Ectodermal cell (in vitro differentiated cells): Measurements from ENCODE around the gene SLFN5.

Experiments
- H3K27ac ChIP-seq: 2 replicates; pipeline ENCODE4 v1.7.0; 2013; ENCODE audit warnings: mild to moderate bottlenecking, low read depth, low read length; ENCODE audit not compliant: insufficient read depth, poor library complexity, severe bottlenecking
- H3K27me3 ChIP-seq: 2 replicates; pipeline ENCODE4 v1.7.0; 2013; ENCODE audit warnings: mild to moderate bottlenecking, low read length; ENCODE audit not compliant: insufficient read depth, control insufficient read depth, poor library complexity, severe bottlenecking
- H3K36me3 ChIP-seq: one replicate; pipeline ENCODE4 v1.7.0; 2013; ENCODE audit warnings: low read length; ENCODE audit not compliant: control insufficient read depth, insufficient read depth
- H3K4me1 ChIP-seq: one replicate; pipeline ENCODE4 v1.7.0; 2013; ENCODE audit warnings: low read length; ENCODE audit not compliant: control insufficient read depth, insufficient read depth
- H3K4me3 ChIP-seq: 2 replicates; pipeline ENCODE4 v1.7.0; 2013; ENCODE audit warnings: low read depth, low read length, control low read depth; ENCODE audit not compliant: insufficient read depth
- H3K9me3 ChIP-seq: 2 replicates; pipeline ENCODE4 v1.7.0; 2013; ENCODE audit warnings: mild to moderate bottlenecking, low read length, moderate library complexity; ENCODE audit not compliant: control insufficient read depth
- WGBS, 2 experiments: methylation state at CpG; one replicate each; pipeline ENCODE4 v1.1.7; 2013; ENCODE audit warnings: missing lambda C conversion rate in 2 of 2; 5-methylcytosine and 5-hydroxymethylcytosine counted together

The SLFN5 gene

DNA sequence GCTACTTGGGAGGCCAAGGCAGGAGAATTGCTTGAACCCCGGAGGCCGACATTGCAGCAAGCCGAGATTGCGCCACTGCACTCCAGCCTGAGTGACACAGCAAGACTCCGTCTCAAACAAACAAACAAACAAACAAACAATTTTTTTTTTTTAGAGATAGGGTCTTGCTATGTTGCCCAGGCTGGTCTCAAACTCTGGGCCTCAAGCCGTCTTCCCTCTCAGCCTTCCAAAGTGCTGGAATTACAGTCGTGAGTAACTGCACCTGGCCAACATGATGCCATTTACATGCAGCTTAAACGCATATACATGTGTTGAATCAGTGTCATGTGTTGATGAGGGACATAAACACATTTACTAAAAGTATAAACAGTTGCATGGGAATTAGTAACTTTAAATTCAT lies 2.0 kb upstream of the SLFN5 start:
- peaks cover 11% of the 10 kb centered on the region for H3K4me1 ChIP-seq
- 95 to 98% methylated on average over 8 of the region's 8 CpGs for WGBS, 2 experiments
- H3K9me3 ChIP-seq, result no peaks in the 10 kb centered on the region
- H3K27ac ChIP-seq, result no peak overlapping the region
- no peak overlapping the region for H3K4me3 ChIP-seq
- peaks cover 10% of the 10 kb centered on the region for H3K27me3 ChIP-seq
- no peaks in the 10 kb centered on the region for H3K36me3 ChIP-seq

DNA sequence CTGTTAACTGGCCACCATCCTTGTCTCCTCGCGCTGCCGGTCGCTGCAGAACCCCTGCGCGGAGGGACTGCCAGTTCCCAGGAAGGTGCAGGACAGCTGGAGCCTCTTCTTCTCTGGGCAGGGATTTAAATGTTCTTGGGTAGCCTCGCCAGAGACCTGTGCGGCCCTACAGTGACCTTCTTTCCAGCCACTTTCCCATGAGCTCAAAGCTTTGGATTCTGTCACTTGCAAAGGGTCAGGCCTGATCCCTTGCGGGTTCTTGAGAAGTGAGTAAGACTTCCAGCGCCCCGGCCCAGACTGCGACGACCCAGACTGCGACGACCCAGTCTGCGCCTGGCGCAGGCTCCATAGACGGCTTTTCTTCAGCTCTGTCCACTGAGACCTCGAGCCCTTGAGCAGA lies 1.4 kb upstream of the SLFN5 start:
- H3K9me3 ChIP-seq, result no peaks in the 10 kb centered on the region
- peaks cover 10% of the 10 kb centered on the region for H3K27me3 ChIP-seq
- WGBS, 2 experiments, result 89 to 90% methylated on average over 19 of the region's 19 CpGs
- no peak overlapping the region for H3K27ac ChIP-seq
- no peaks in the 10 kb centered on the region for H3K36me3 ChIP-seq
- peak overlapping the region; percentile 68 for H3K4me3 ChIP-seq
- peaks cover 11% of the 10 kb centered on the region for H3K4me1 ChIP-seq

DNA sequence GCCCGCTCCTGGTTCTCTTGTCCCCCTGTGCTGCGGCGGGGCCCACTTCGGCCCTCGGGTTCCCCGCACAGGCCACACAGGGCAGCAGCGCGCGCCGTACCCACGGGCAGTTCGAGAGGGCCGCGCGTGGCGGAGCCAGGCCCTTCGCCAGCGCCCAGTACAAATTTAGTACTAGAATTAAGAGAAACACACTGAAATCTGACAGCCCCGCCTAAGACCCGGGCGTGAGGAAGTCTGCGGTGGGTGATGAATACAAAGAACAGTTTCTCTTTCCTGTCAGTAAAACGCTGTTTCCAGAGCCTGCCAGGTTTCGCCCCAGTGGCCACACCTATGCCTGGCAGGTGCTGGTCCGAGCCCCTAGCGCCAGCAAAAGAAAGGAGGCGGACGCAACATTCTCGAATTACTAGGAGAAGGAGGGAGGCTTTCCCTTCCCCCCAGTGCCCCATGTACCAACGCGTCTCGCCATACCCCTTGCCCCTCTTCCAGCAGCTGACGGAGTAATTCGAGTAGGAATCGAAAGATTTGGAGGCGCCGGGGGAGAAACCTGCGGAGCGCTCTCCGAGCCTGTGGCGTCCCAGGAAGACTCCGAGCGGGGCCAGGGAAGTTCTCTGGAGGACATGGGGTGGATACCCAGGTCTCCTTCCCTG lies 591 bp upstream of the SLFN5 start:
- peaks cover 6% of the 10 kb centered on the region for H3K27me3 ChIP-seq

DNA sequence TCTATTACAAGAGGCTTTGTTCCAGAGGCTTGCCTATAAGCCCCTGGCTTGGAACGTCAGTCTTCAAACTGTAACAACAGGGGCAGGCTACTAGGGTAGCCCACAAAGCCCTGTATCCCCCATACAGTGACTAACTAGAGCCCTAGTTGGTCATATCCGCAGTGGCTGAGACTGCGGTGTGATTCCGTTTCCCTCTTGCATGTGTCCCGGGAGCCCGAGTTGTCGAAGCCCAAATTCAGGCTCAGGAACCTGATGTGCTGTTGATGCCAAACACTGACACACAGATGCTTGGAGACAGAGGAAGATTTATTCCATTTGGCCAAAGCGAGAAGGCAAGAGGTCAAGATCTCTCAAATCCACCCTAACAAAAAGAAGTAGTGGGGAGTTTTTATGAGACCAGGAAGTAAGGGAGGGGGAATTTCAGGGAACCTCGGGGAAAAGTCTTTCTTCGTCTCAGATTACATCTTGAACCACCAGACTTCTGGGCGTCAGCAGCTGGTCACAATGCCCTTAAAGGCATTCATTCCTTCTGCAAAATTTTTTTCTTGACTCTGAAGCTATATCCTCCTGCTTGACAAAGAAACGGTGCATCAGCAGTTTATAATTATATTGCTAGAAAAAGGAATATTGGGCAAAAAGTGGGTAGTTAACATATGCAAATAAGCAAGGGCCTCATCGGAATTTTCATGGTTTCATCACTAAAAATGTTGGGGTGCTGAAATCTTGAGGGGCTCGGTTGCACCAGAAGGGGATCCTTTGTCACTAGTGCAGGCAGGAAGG lies 879 bp downstream of the SLFN5 start:
- H3K4me1 ChIP-seq, result peaks cover 11% of the 10 kb centered on the region
- WGBS, 2 experiments, result 16 to 19% methylated on average over 13 to 14 of the region's 14 CpGs
- H3K27me3 ChIP-seq, result peaks cover 6% of the 10 kb centered on the region
- H3K9me3 ChIP-seq, result no peaks in the 10 kb centered on the region
- H3K27ac ChIP-seq, result no peak overlapping the region
- peak overlapping the region; percentile 68 for H3K4me3 ChIP-seq
- no peaks in the 10 kb centered on the region for H3K36me3 ChIP-seq

More for the DNA sequence above, 591 bp upstream of the SLFN5 start:
- Histone ChIP-seq H3K36me3 (no peaks in the 10 kb centered on the region), H3K27ac (no peak overlapping the region), H3K4me1 (peaks cover 11% of the 10 kb centered on the region), H3K9me3 (no peaks in the 10 kb centered on the region), H3K4me3 (peak overlapping the region; percentile 68)
- WGBS, 2 experiments, result 8 to 9% methylated on average over 40 to 43 of the region's 43 CpGs

DNA sequence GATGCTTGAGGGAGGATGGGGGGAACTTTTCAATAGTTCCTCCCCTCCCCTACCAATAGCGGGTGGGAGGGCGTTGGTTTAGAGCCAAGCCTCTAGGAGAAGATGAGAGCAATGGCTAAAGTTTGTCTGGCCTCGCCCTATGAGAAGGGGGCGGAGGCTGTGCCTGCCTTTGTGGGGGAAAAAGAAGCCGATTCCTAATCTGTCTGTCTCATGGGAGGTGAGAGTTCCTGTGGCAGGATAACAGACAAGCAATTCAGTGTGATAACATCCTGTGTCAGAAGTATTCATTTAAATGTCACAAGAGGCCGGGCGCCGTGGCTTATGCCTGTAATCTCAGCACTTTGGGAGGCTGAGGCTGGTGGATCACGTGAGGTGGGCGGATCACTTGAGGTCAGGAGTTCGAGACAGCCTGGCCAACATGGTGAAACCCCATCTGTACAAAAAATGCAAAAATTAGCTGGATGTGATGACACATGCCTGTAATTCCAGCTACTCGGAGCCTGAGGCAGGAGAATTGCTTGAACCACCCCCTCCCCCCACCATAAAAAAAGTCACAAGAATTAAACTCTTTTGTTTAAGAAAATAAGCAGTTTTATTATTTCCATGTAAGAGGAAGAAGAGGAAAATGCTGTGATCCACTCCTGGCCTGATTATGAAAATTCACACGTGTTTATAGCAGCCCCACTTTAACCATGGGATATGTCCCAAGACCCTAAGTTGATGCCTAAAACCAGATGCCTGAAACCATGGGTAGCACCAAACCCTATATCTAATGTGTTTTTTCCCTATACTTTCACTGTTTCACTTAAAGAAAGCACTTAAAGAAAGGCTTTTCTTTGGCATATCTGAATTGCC lies 1.7 kb downstream of the SLFN5 start:
- Histone ChIP-seq H3K36me3 (no peaks in the 10 kb centered on the region), H3K4me3 (no peak overlapping the region), H3K9me3 (no peaks in the 10 kb centered on the region), H3K27ac (no peak overlapping the region), H3K27me3 (peaks cover 6% of the 10 kb centered on the region), H3K4me1 (peaks cover 11% of the 10 kb centered on the region)
- 56 to 57% methylated on average over 12 of the region's 13 CpGs for WGBS, 2 experiments

DNA sequence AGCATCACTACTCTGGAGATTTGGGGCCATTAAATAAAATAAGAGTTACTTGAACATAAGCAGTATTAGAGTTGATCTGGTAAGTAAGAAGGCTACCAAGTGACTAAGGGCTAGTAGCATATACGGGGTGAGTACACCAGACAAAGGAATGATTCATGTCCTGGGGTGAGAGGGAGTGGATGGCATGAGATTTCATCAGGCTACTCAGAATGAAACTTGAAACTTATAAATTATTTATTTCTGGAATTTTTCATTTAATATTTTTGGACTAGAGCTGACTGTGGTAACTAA lies 2.3 kb downstream of the SLFN5 start:
- no peak overlapping the region for H3K4me3 ChIP-seq
- H3K9me3 ChIP-seq, result no peaks in the 10 kb centered on the region
- no peaks in the 10 kb centered on the region for H3K36me3 ChIP-seq
- peaks cover 11% of the 10 kb centered on the region for H3K4me1 ChIP-seq
- WGBS, 2 experiments, result 83 to 86% methylated on average over 1 of the region's 1 CpG
- H3K27ac ChIP-seq, result no peak overlapping the region
- H3K27me3 ChIP-seq, result peaks cover 6% of the 10 kb centered on the region

DNA sequence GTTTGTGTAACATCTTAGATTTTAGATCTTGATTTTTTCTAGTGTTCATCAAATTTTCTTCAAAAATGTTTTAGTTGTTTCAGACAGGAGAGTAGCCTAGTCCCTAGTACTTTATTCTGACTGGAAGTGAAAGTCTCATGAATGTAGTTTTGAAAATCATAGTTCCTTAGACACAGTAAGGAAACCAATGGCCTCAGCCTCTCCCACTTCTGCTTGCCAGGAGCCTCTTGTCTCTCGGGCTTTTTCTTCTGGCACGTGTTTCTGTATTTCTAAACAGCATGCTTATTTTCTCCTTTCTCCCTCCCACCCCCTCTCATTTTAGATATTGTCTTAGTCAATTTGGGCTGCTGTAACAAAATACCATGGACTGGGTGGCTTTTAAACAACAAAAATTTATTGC lies 9.8 kb downstream of the SLFN5 start:
- Histone ChIP-seq H3K4me1 (no peaks in the 10 kb centered on the region), H3K9me3 (no peaks in the 10 kb centered on the region), H3K27me3 (no peaks in the 10 kb centered on the region), H3K27ac (no peak overlapping the region), H3K36me3 (no peaks in the 10 kb centered on the region), H3K4me3 (no peak overlapping the region)
- WGBS, 2 experiments, result 90 to 91% methylated on average over 2 of the region's 2 CpGs

DNA sequence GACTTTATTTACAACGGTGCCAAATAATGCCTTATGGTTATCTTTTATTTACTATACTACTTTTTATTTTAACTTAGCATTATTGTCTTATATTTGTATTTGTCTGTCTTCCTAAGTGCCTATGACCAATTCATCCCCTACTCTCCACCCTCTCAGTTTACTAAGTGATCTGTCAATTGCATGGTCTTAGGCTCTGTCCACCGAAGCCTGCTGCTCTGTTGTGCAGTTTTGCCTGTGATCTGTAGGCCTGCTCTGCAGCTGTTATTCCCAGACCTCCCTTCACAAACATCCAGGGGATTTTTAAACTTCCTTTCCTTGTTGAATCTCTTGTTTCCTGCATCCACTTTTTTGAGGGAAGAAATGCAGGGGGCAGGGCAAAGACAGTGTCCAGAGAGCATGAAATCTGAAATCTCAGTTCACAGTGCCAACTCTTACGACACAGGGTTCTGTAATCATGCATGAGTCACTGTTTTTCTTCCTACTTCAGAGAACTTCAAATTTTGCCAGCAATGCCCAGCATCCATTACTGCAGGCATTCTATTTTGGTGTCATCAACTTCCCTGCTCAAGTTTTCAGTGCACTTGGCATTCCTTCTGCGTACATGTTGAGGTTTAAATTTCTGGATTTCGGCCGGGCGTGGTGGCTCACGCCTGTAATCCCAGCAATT lies 11.4 kb downstream of the SLFN5 start:
- Histone ChIP-seq H3K36me3 (no peaks in the 10 kb centered on the region), H3K9me3 (no peaks in the 10 kb centered on the region), H3K4me1 (no peaks in the 10 kb centered on the region), H3K27me3 (no peaks in the 10 kb centered on the region), H3K27ac (no peak overlapping the region), H3K4me3 (no peak overlapping the region)
- WGBS, 2 experiments, result 86 to 93% methylated on average over 7 of the region's 8 CpGs

DNA sequence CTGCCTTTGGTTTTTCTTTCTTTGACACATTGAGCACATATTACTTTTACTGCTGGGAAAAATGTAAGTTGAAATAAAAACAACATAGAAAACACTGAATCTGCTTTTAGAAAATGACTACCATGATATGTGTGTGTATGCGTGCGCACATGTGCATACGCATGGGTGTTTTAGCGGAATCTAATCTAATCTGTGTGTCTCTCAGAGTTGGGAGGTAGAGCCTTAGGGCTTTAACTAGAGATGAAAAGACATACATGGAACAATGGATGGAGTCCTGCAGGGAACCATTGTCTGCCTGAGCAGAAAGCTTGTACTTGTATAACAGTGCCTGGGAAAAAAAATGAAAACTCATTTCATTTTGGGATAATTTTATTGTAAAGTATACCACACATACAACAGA lies 12.4 kb downstream of the SLFN5 start:
- H3K27me3 ChIP-seq, result no peaks in the 10 kb centered on the region
- no peaks in the 10 kb centered on the region for H3K4me1 ChIP-seq
- no peak overlapping the region for H3K27ac ChIP-seq
- no peak overlapping the region for H3K4me3 ChIP-seq
- no peaks in the 10 kb centered on the region for H3K36me3 ChIP-seq
- 93 to 95% methylated on average over 4 of the region's 4 CpGs for WGBS, 2 experiments
- no peaks in the 10 kb centered on the region for H3K9me3 ChIP-seq

DNA sequence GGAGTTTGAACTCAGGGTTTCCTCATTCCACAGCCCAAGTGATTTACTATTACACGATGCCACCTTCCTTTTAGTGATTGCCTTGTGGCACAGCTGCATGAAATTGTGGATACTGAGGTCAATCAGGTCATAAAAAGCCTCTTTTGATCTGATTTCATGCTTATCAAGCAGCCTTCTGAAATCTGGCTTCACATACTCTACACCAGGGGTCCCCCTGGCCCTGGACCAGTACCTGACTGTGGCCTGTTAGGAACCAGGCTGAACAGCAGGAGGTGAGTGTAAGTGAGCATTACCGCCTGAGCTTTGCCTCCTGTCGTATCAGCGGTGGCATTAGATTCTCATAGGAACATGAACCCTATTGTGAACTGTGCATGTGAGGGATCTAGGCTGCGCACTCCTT lies 13.8 kb downstream of the SLFN5 start:
- H3K4me1 ChIP-seq, result no peaks in the 10 kb centered on the region

More for the DNA sequence above, 13.8 kb downstream of the SLFN5 start:
- no peaks in the 10 kb centered on the region for H3K9me3 ChIP-seq
- H3K27ac ChIP-seq, result no peak overlapping the region
- WGBS, 2 experiments, result 71 to 76% methylated on average over 5 of the region's 5 CpGs
- H3K27me3 ChIP-seq, result no peaks in the 10 kb centered on the region
- no peak overlapping the region for H3K4me3 ChIP-seq
- no peaks in the 10 kb centered on the region for H3K36me3 ChIP-seq
